ENCODE measurements around the gene TSPAN31.

TSPAN31 gene

DNA sequence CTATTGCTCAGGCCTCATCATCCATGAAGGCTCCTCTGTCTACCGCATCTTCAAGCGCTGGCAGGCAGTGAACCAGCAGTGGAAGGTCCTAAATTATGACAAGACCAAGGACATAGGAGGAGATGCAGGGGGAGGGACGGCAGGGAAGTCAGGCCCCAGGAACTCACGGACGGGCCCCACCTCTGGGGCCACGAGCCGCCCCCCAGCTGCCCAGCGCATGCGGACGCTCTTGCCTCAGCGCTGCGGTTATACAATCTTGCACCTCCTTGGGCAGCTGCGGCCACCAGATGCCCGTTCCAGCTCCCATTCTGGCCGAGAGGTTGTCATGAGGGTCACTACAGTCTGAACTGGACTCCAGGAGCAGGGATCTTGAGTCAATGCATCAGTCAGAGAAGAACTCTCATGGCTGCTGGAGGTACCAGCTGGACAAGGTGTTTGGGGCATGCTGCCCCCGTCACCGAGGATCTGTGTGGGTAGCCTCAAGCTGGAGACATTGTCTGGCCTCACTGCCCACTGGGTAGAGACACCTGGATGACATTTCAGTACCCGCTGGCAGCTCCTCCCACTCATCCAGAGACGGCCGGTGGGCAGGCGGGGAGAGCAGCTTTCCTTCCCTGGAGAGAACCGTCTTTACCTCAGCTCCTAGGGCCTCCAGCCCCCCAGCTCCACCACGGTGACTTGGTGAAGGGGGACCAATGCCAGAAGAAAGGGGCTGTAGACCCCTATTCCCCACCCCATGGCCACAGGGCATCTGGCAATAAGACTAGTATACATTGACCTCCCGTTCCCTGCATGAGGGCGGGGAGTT lies 13.9 kb downstream of the TSPAN31 start:
- no peaks in the 10 kb centered on the region for H3K27me3 ChIP-seq (ENCODE audit: insufficient read depth, poor library complexity, severe bottlenecking)
- H3K4me3 ChIP-seq (ENCODE audit: severe bottlenecking): no peak overlapping the region
- TF ChIP-seq, protein P1, sequence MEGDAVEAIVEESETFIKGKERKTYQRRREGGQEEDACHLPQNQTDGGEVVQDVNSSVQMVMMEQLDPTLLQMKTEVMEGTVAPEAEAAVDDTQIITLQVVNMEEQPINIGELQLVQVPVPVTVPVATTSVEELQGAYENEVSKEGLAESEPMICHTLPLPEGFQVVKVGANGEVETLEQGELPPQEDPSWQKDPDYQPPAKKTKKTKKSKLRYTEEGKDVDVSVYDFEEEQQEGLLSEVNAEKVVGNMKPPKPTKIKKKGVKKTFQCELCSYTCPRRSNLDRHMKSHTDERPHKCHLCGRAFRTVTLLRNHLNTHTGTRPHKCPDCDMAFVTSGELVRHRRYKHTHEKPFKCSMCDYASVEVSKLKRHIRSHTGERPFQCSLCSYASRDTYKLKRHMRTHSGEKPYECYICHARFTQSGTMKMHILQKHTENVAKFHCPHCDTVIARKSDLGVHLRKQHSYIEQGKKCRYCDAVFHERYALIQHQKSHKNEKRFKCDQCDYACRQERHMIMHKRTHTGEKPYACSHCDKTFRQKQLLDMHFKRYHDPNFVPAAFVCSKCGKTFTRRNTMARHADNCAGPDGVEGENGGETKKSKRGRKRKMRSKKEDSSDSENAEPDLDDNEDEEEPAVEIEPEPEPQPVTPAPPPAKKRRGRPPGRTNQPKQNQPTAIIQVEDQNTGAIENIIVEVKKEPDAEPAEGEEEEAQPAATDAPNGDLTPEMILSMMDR (IDR thresholded peaks at IDR 0.05; ENCODE audit: poor library complexity, severe bottlenecking): no peak
- no peaks in the 10 kb centered on the region for H3K9me3 ChIP-seq (ENCODE audit: severe bottlenecking)
- H3K36me3 ChIP-seq (ENCODE audit: low read depth): peaks cover 32% of the 10 kb centered on the region
- DNase-seq (ENCODE audit: low spot score) (no peak), ATAC-seq (ENCODE audit: low read depth) (no peak)
- H3K4me1 ChIP-seq (ENCODE audit: insufficient read depth, poor library complexity, severe bottlenecking): peaks cover 5% of the 10 kb centered on the region
- no peak overlapping the region for H3K27ac ChIP-seq (ENCODE audit: poor library complexity, severe bottlenecking)

DNA sequence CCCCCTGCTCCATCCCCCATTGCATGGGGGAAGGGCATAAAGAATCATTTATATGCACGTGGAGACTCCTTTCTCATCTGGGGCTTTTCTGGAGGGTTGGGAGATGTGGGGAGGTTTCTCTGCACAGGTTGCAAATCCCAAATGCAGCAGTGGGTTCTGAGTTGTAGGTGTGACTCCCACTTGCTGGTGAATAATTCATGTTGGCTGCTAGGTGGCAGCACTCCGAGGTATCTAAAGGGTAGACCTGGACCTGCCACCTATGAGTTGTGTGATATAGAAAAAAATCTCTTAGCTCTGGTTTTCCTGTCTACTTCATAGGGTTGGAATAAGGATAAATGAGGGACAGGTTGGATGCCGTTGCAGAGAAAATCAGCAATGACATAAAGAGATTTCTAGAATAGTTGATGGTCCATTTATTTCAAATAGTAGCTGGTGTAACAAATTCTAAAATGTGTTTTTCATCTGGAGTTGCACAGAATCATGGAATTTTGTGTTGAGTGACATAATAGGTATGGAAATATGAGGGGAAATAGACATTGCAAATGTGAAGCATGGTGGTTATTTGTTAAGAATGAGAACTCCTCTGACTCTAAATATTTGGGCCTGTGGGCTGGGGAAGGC lies 14.6 kb downstream of the TSPAN31 start:
- TF ChIP-seq, protein P1 (IDR thresholded peaks at IDR 0.05; ENCODE audit: poor library complexity, severe bottlenecking): peak; percentile 77
- H3K27me3 ChIP-seq (ENCODE audit: insufficient read depth, poor library complexity, severe bottlenecking): no peaks in the 10 kb centered on the region
- peak; percentile 48 for ATAC-seq (ENCODE audit: low read depth)
- H3K4me1 ChIP-seq (ENCODE audit: insufficient read depth, poor library complexity, severe bottlenecking): peaks cover under 1% of the 10 kb centered on the region
- H3K27ac ChIP-seq (ENCODE audit: poor library complexity, severe bottlenecking): no peak overlapping the region
- no peak overlapping the region for H3K4me3 ChIP-seq (ENCODE audit: severe bottlenecking)
- no peak for DNase-seq (ENCODE audit: low spot score)
- peaks cover 38% of the 10 kb centered on the region for H3K36me3 ChIP-seq (ENCODE audit: low read depth)
- no peaks in the 10 kb centered on the region for H3K9me3 ChIP-seq (ENCODE audit: severe bottlenecking)

DNA sequence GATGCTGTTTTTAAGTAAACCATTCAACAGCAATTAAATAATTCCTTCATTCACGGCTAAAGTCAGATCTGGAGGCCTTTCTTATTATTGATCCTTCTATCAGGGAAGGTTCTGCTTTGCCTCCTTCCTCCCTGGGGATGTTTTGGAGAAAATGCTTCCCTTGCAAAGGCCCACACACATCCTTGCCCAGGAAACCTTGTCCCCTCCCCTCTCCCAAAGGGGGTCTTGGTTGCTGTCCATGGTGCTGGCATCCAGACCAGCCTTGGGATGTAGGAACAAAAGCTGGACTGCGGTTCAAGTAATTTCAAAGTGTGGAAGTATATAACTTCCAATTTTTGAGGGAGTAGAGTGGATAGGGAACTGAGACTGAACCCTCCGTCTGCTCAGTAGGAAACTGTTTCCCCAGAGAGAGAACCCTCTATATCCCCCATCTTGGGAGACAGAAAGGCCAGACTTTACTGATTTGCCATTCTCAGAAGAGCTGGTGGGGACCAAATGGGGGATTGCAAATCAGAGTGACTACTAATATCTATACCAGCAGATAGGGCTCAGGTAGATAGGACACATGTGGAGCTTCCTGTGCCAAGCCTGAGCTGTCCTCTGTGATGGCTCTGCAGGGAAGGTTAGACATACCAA lies 15.6 kb downstream of the TSPAN31 start:
- H3K4me3 ChIP-seq (ENCODE audit: severe bottlenecking): no peak overlapping the region
- peaks cover 38% of the 10 kb centered on the region for H3K36me3 ChIP-seq (ENCODE audit: low read depth)
- H3K27me3 ChIP-seq (ENCODE audit: insufficient read depth, poor library complexity, severe bottlenecking): no peaks in the 10 kb centered on the region
- TF ChIP-seq, protein P1 (IDR thresholded peaks at IDR 0.05; ENCODE audit: poor library complexity, severe bottlenecking): no peak
- no peak overlapping the region for H3K27ac ChIP-seq (ENCODE audit: poor library complexity, severe bottlenecking)
- no peaks in the 10 kb centered on the region for H3K4me1 ChIP-seq (ENCODE audit: insufficient read depth, poor library complexity, severe bottlenecking)
- ATAC-seq (ENCODE audit: low read depth): no peak
- no peak for DNase-seq (ENCODE audit: low spot score)
- no peaks in the 10 kb centered on the region for H3K9me3 ChIP-seq (ENCODE audit: severe bottlenecking)

DNA sequence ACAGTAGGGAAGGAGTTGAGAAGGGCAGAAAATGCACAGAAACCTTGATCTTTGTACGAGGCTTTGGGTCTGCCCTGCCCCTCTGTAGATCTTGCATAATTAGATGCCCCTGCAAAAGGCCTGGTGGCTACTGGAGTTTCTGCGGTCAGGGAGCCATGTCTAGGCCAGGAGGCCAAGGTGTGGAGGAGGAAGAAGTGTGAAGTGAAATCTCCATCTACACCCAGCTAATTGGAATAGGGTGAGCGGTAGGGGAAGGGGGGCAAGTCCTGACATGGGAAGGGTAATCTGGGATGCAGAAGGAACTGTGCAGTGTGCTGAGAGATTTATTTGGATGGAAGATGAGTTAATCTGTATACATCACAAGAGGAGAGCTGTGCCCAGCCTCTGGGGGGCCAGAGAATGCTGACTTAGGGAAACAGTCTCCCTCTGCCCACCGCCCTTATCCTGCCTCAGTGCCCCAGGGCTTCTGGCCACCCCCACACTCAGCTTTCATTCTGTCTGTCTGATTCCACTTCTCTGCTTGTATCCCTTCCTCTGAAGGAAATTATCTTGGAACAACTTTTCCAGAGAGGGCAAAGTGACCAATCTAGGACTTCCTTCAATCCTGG lies 16.7 kb downstream of the TSPAN31 start:
- DNase-seq (ENCODE audit: low spot score) (no peak), ATAC-seq (ENCODE audit: low read depth) (no peak)
- Histone ChIP-seq H3K36me3 (ENCODE audit: low read depth) (peaks cover 38% of the 10 kb centered on the region), H3K9me3 (ENCODE audit: severe bottlenecking) (no peaks in the 10 kb centered on the region), H3K27ac (ENCODE audit: poor library complexity, severe bottlenecking) (no peak overlapping the region), H3K27me3 (ENCODE audit: insufficient read depth, poor library complexity, severe bottlenecking) (no peaks in the 10 kb centered on the region), H3K4me1 (ENCODE audit: insufficient read depth, poor library complexity, severe bottlenecking) (no peaks in the 10 kb centered on the region), H3K4me3 (ENCODE audit: severe bottlenecking) (no peak overlapping the region)
- TF ChIP-seq, protein P1 (IDR thresholded peaks at IDR 0.05; ENCODE audit: poor library complexity, severe bottlenecking): no peak

All from RWPE2 (cell line).